Measurements from ENCODE around the gene OCA2. TPM values are rescaled to one million over a fixed set of nuclear protein-coding genes. Genes with fewer than 3 reads are reported as not detected.

Gene OCA2
- total and polyA plus RNA-seq, 4 experiments from 2014 or later, result not detected

DNA sequence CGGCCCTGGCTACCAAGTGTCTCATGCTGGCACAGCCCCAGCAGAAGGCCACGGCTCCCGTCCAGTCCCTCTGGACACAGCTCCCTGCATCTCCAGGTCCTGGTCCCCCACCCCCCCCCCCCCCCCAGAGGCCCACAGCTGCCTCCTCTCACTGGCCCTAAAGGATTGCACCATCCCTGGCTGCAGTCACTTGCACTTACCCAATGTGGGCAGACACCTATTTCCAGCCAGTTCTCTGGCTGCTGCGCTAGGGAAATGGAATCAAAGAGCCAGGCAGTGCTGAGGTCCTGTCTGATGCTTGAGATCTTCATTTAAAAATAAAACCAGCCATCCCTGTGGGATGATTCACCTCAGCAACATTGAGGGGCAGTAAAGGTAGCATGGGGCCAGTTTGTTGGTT lies 346.4 kb downstream of the OCA2 start:
- Mint-ChIP-seq H3K4me3 (no peak overlapping the region), H3K36me3 (no peaks in the 10 kb centered on the region), H3K27ac (no peak overlapping the region), H3K4me1 (no peaks in the 10 kb centered on the region), H3K9me3 (peaks cover 0 to 7% (median 0%) of the 10 kb centered on the region in 8 donors), H3K27me3 (no peaks in the 10 kb centered on the region)
- H3K36me3 ChIP-seq (ENCODE audit: insufficient read depth, low read length), result no peaks in the 10 kb centered on the region
- H3K9me3 ChIP-seq (ENCODE audit: control insufficient read depth in 1 of 2, low read length in 2 of 2), result no peaks in the 10 kb centered on the region
- H3K4me3 ChIP-seq (ENCODE audit: low read length in 2 of 2), result no peak overlapping the region
- intact Hi-C loops (cut with micrococcal nuclease), result no loop called here
- no peaks in the 10 kb centered on the region for H3K27me3 ChIP-seq (ENCODE audit: insufficient read depth, low read length)
- no peak overlapping the region for H3K27ac ChIP-seq (ENCODE audit: low read depth, low read length)
- no peak for DNase-seq
- ChIA-PET CTCF (ENCODE audit: partially characterized antibody) (no interaction called here), POLR2A (ENCODE audit: partially characterized antibody) (no interaction called here)
- no peaks in the 10 kb centered on the region for H3K4me1 ChIP-seq (ENCODE audit: insufficient read depth, low read length)

DNA sequence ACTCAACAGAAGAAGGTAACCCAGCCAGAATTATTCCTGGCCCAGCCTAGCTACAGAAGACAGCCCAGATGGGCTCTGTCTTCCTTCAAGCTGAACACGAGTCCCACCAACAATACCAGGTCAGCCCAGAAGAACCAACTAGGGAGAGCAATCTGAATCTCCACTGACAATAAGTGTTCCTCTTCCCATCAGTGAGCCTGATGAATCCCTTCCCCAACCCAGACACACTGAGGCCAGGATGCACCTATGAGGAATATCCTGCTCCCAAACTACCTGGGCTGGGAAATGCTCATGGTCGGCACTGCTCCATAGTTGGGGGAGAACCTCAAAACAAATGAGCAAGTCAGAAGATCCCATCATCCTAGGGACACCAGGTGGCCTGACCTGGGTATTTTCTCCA lies 351.1 kb downstream of the OCA2 start:
- Mint-ChIP-seq H3K36me3 (no peaks in the 10 kb centered on the region), H3K9me3 (peaks cover 0 to 4% (median 1%) of the 10 kb centered on the region in 8 donors), H3K27ac (no peak overlapping the region), H3K27me3 (no peaks in the 10 kb centered on the region), H3K4me1 (no peaks in the 10 kb centered on the region), H3K4me3 (no peak overlapping the region)
- H3K36me3 ChIP-seq (ENCODE audit: insufficient read depth, low read length), result no peaks in the 10 kb centered on the region
- H3K4me1 ChIP-seq (ENCODE audit: insufficient read depth, low read length), result no peaks in the 10 kb centered on the region
- POLR2A ChIA-PET (ENCODE audit: partially characterized antibody), result no interaction called here
- no peaks in the 10 kb centered on the region for H3K27me3 ChIP-seq (ENCODE audit: insufficient read depth, low read length)
- CTCF ChIA-PET (ENCODE audit: partially characterized antibody), result no interaction called here
- no peaks in the 10 kb centered on the region for H3K9me3 ChIP-seq (ENCODE audit: control insufficient read depth in 1 of 2, low read length in 2 of 2)
- H3K27ac ChIP-seq (ENCODE audit: low read depth, low read length), result no peak overlapping the region
- no peak for DNase-seq
- H3K4me3 ChIP-seq (ENCODE audit: low read length in 2 of 2), result no peak overlapping the region
- intact Hi-C loops (cut with micrococcal nuclease), result no loop called here

DNA sequence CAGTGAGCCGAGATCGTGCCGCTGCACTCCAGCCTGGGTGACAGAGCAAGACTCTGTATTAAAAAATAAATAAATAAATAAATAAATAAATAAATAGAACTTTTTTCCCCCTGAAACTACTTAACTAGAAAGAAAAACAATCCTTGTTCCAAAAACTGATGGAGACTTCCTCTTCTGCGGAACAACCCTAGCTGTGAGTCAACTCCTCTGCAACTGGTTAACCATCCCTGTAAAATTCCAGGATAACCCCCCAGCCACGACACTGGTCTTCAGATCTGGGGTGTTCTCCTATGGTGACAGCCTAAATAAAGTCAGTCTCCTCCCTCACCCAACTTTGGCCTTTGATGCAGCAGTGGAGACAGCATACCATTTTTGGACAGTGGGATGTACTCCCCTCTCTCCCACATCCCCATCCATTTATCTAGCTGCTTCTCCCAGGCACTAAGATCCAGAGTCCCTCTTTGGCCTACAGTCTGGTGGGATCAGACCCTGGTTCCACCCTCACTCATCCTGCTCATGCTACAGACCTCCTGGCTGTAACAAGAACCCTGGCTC lies 352.6 kb downstream of the OCA2 start:
- intact Hi-C loops (cut with micrococcal nuclease), result no loop called here
- H3K4me1 ChIP-seq (ENCODE audit: insufficient read depth, low read length), result no peaks in the 10 kb centered on the region
- H3K27me3 ChIP-seq (ENCODE audit: insufficient read depth, low read length), result no peaks in the 10 kb centered on the region
- DNase-seq, result no peak
- H3K36me3 ChIP-seq (ENCODE audit: insufficient read depth, low read length), result no peaks in the 10 kb centered on the region
- CTCF ChIA-PET (ENCODE audit: partially characterized antibody), result no interaction called here
- H3K27ac ChIP-seq (ENCODE audit: low read depth, low read length), result no peak overlapping the region
- H3K27ac Mint-ChIP-seq, result no peak overlapping the region
- H3K9me3 ChIP-seq (ENCODE audit: control insufficient read depth in 1 of 2, low read length in 2 of 2), result no peaks in the 10 kb centered on the region
- POLR2A ChIA-PET (ENCODE audit: partially characterized antibody), result no interaction called here
- H3K4me3 Mint-ChIP-seq, result no peak overlapping the region
- H3K4me3 ChIP-seq (ENCODE audit: low read length in 2 of 2), result no peak overlapping the region
- peaks cover 0 to 4% (median 1%) of the 10 kb centered on the region in 8 donors for H3K9me3 Mint-ChIP-seq
- H3K4me1 Mint-ChIP-seq, result no peaks in the 10 kb centered on the region
- no peaks in the 10 kb centered on the region for H3K36me3 Mint-ChIP-seq
- H3K27me3 Mint-ChIP-seq, result no peaks in the 10 kb centered on the region

DNA sequence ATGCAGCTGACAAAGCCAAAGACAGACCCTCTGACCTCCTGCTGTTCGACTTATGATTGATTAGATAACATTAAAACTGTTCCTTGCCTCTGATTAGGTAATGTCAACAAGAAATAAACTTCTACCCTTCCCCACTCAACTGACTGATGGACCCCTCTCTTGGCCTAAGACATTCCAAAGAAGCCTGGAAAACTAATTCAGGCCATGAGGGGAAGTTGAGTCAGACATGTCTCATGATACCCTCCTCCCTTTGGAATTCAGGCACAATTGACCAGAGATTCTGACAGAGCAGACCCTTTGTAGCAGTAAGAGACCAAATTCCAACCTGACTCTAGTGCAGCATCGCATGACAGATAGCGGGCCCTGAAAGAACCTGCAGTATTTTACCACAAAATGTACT lies 354.5 kb downstream of the OCA2 start:
- no peaks in the 10 kb centered on the region for H3K9me3 ChIP-seq (ENCODE audit: control insufficient read depth in 1 of 2, low read length in 2 of 2)
- Mint-ChIP-seq H3K4me3 (no peak overlapping the region), H3K36me3 (no peaks in the 10 kb centered on the region), H3K27ac (no peak overlapping the region), H3K9me3 (peaks cover 0 to 6% (median 3%) of the 10 kb centered on the region in 8 donors), H3K27me3 (no peaks in the 10 kb centered on the region), H3K4me1 (no peaks in the 10 kb centered on the region)
- no peaks in the 10 kb centered on the region for H3K36me3 ChIP-seq (ENCODE audit: insufficient read depth, low read length)
- no peak for DNase-seq
- H3K4me3 ChIP-seq (ENCODE audit: low read length in 2 of 2), result no peak overlapping the region
- no peaks in the 10 kb centered on the region for H3K4me1 ChIP-seq (ENCODE audit: insufficient read depth, low read length)
- intact Hi-C loops (cut with micrococcal nuclease), result no loop called here
- ChIA-PET CTCF (ENCODE audit: partially characterized antibody) (no interaction called here), POLR2A (ENCODE audit: partially characterized antibody) (no interaction called here)
- no peaks in the 10 kb centered on the region for H3K27me3 ChIP-seq (ENCODE audit: insufficient read depth, low read length)
- H3K27ac ChIP-seq (ENCODE audit: low read depth, low read length), result no peak overlapping the region

DNA sequence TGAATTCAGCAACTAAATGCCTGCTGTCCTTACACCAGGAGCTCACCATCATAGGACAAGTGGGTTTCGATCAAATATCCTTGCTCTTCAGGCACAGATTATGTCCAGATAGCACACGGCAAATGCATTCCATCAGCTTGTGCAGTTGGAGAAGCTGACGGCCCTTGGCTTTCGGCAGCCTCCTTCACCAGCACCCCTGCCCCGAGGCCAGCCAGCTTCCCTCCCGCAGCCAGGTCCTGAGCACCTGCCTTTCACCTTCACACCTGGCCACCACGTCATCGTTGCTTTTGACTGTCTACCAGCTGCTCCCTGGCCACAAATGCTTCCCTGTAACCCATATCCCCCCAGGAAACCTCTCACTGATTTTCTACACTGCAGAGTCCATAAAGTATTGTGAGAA lies 355.5 kb downstream of the OCA2 start:
- Histone ChIP-seq H3K27ac (ENCODE audit: low read depth, low read length) (no peak overlapping the region), H3K4me1 (ENCODE audit: insufficient read depth, low read length) (no peaks in the 10 kb centered on the region), H3K27me3 (ENCODE audit: insufficient read depth, low read length) (no peaks in the 10 kb centered on the region), H3K9me3 (ENCODE audit: control insufficient read depth in 1 of 2, low read length in 2 of 2) (no peaks in the 10 kb centered on the region), H3K4me3 (ENCODE audit: low read length in 2 of 2) (no peak overlapping the region), H3K36me3 (ENCODE audit: insufficient read depth, low read length) (no peaks in the 10 kb centered on the region)
- intact Hi-C loops (cut with micrococcal nuclease), result no loop called here
- no peaks in the 10 kb centered on the region for H3K4me1 Mint-ChIP-seq
- H3K9me3 Mint-ChIP-seq, result peaks cover 0 to 7% (median 3%) of the 10 kb centered on the region in 8 donors
- no peak overlapping the region for H3K27ac Mint-ChIP-seq
- POLR2A ChIA-PET (ENCODE audit: partially characterized antibody), result no interaction called here
- no peak for DNase-seq
- H3K4me3 Mint-ChIP-seq, result no peak overlapping the region
- no peaks in the 10 kb centered on the region for H3K36me3 Mint-ChIP-seq
- H3K27me3 Mint-ChIP-seq, result no peaks in the 10 kb centered on the region
- CTCF ChIA-PET (ENCODE audit: partially characterized antibody), result no interaction called here

DNA sequence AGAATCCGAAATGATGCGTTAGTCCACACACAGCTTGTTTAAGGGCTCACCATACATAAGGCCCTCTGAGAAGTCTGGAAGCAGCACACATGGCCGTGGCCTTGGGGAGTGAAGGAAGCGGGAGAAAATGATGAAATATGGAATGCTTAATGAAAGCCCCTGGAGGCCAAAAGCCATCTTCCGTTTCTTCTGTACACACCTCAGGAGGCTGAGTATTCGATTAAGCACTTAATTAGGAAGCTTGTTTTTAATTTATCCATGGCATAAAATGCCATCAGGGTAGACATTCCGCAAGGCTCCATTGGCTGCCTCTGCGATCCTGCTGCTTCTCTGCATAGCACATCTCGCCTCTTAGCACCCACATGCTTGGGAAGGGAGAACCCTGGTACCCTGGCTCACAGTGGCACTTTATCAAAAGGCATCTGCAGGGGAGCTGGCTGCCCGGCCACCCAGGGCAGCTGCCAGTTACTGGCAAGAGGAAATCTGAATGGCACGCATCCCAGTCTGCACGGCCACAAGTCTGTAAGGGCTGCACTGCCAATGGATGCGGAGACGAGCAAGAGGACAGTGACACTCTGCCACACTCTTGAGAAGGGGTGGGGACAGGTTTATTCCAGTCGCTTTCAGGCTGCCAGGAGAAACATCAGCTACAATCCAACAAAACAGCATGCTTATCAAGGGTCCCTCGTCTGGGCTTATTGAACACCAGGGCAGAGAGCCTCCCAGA lies 356.2 kb downstream of the OCA2 start:
- POLR2A ChIA-PET (ENCODE audit: partially characterized antibody), result no interaction called here

DNA sequence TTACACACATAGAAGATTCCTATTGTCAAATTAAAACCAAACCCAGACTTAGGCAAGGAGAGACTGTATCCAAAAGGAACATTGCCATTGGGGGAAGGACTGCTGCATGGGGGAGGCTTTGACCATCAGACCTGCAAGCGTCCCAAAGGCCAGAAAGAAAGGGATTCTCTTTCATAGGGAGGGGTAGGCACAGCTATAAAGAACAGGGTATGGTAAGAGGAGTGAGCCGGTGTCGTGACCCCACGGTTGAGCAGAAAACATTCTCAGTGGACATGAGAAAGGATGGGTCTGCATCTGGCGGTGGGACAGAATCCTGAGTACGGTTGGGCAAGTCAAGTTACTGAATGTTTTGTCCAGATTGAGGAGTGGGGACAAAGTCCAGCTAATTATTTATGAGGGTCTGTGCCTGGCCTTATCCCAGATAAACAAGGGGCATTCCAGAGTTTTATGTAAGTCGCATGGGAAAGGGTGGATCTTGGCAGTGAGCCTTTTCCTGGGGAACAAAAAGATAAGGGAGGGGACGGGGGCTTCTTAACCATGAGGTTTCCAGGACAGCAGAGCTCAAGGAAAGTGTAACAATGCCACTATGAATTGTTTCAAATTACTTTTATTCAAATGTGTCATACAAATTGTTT lies 357.8 kb downstream of the OCA2 start:
- Mint-ChIP-seq H3K27me3 (no peaks in the 10 kb centered on the region), H3K9me3 (peaks cover 0 to 17% (median 6%) of the 10 kb centered on the region in 8 donors), H3K4me1 (no peaks in the 10 kb centered on the region), H3K36me3 (no peaks in the 10 kb centered on the region), H3K4me3 (no peak overlapping the region), H3K27ac (no peak overlapping the region)
- H3K27me3 ChIP-seq (ENCODE audit: insufficient read depth, low read length), result no peaks in the 10 kb centered on the region
- intact Hi-C loops (cut with micrococcal nuclease), result no loop called here
- ChIA-PET POLR2A (ENCODE audit: partially characterized antibody) (no interaction called here), CTCF (ENCODE audit: partially characterized antibody) (no interaction called here)
- H3K9me3 ChIP-seq (ENCODE audit: control insufficient read depth in 1 of 2, low read length in 2 of 2), result no peaks in the 10 kb centered on the region
- DNase-seq, result no peak
- no peak overlapping the region for H3K4me3 ChIP-seq (ENCODE audit: low read length in 2 of 2)
- no peaks in the 10 kb centered on the region for H3K4me1 ChIP-seq (ENCODE audit: insufficient read depth, low read length)
- H3K27ac ChIP-seq (ENCODE audit: low read depth, low read length), result no peak overlapping the region
- no peaks in the 10 kb centered on the region for H3K36me3 ChIP-seq (ENCODE audit: insufficient read depth, low read length)

More for the DNA sequence above, 356.2 kb downstream of the OCA2 start:
- H3K27ac ChIP-seq (ENCODE audit: low read depth, low read length), result no peak overlapping the region
- no peaks in the 10 kb centered on the region for H3K27me3 Mint-ChIP-seq
- H3K36me3 ChIP-seq (ENCODE audit: insufficient read depth, low read length), result no peaks in the 10 kb centered on the region
- H3K4me3 Mint-ChIP-seq, result no peak overlapping the region
- no peaks in the 10 kb centered on the region for H3K4me1 ChIP-seq (ENCODE audit: insufficient read depth, low read length)
- H3K9me3 ChIP-seq (ENCODE audit: control insufficient read depth in 1 of 2, low read length in 2 of 2), result no peaks in the 10 kb centered on the region
- CTCF ChIA-PET (ENCODE audit: partially characterized antibody), result no interaction called here
- intact Hi-C loops (cut with micrococcal nuclease), result no loop called here
- DNase-seq, result no peak
- no peaks in the 10 kb centered on the region for H3K27me3 ChIP-seq (ENCODE audit: insufficient read depth, low read length)
- no peaks in the 10 kb centered on the region for H3K36me3 Mint-ChIP-seq
- H3K27ac Mint-ChIP-seq, result no peak overlapping the region
- H3K9me3 Mint-ChIP-seq, result peaks cover 0 to 7% (median 3%) of the 10 kb centered on the region in 8 donors
- H3K4me1 Mint-ChIP-seq, result no peaks in the 10 kb centered on the region
- no peak overlapping the region for H3K4me3 ChIP-seq (ENCODE audit: low read length in 2 of 2)
